HK-2 (cell line): ENCODE results near the gene RNF32.
"Not testable (repeated sequence)": the region's sequence is repeated elsewhere in the genome, so short reads cannot be mapped to it uniquely, and the experiment has no call there.

Experiments
- DNase-seq: peaks from one replicate; pipeline ENCODE4 v3.0.0-alpha.2; 2018; ENCODE audit not compliant: unreplicated experiment

RNF32 gene

GRCh38 chr7:156642306-156643045 is 1.9 kb downstream of the RNF32 start:
- DNase-seq: no peak

- DNase-seq: not testable (repeated sequence)
Measured at GRCh38 chr7:156647330-156647729, 6.8 kb downstream of the RNF32 start.

DNA sequence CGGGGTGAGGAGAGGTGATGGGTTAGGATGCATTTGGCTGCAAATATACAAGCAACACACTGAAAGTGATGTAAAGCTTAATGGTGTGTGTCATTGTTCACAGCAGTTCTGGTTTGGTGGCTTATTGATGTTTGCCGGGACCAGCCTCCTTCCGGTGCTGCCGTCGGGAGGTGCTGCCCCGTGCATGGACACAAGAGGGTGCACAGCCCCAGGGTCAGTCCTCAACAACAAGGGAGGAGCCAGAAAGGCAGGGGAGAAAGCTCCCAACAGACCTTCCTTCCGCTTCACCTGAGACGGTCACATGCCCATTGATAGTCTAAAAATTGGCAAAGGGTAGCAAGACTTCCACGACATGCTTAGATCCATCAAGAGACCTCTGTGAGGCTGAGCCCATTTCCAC is 9.5 kb downstream of the RNF32 start:
- DNase-seq: peak; percentile 20

GRCh38 chr7:156651474-156651873 is 10.9 kb downstream of the RNF32 start:
- DNase-seq: no peak

DNA sequence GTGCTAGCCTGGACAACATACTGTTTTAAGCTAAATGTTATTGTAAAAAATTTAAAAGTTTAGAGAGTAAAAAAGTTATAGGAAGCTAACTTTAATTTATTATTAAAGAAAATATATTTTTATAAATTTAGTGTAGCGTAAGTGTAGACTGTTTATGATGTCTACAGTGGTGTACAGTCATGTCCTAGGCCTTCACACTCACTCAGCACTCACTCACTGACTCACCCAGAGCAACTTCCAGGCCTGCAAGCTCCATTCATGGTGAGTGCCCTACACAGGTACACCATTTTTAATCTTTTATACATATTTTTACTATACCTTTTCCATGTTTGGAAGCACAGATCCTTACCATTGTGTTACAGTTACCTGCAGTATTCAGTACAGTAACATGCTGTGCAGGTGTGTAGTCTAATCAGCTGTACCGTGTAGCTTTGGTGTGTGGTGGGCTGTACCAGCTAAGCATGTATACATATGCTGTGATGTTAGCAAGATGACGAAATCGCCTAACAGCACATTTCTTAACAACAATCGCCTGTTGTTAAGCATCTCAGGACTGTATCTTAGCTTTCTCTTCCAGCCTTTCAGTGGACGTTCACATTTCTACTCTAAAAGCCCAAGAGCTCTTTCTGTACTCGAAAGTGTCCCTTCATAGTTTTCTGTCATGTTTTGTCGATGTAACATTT is 12.5 kb downstream of the RNF32 start:
- DNase-seq: no peak

- no peak for DNase-seq
Measured at GRCh38 chr7:156654511-156655234, 14.1 kb downstream of the RNF32 start.

DNA sequence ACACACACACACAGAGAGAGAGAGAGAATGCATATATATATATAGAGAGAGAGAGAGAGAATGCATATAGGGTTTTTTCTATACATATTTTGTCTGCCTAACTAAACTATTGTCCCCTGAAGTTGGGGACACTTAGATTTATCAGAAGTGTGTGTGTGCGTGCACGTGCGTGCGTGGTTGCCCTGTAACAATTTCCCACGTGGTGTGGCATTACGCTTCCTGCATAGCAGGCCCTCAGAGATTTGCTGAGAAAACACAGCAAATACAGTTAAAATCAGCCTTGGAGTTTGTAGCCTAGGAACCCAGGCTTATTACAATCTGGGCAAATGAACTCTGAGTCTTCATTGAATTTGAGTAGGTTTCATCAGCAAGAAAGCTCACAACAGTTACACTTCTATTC is 14.7 kb downstream of the RNF32 start:
- no peak for DNase-seq

DNA sequence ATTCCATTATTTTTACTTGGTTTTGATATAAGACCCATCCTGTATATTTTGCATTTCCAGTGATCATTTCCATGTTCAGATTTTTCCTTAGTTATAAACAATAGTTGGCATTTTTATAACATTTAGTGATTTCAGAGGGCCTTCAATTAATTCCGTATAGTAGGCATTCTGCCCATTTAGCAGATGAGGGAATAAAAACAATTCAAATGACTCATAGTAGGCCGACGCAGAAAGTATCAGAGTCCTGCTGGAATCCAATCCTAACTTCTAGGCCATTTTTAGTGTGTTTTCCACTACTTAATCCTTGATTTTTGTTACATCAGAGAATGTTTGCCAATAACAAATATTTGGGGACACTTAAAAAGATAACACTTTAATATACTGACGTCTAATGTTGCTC is 15.4 kb downstream of the RNF32 start:
- no peak for DNase-seq

GRCh38 chr7:156656598-156656997 is 16.0 kb downstream of the RNF32 start:
- DNase-seq: no peak

- DNase-seq: no peak
Measured at GRCh38 chr7:156657681-156658080, 17.1 kb downstream of the RNF32 start.

DNA sequence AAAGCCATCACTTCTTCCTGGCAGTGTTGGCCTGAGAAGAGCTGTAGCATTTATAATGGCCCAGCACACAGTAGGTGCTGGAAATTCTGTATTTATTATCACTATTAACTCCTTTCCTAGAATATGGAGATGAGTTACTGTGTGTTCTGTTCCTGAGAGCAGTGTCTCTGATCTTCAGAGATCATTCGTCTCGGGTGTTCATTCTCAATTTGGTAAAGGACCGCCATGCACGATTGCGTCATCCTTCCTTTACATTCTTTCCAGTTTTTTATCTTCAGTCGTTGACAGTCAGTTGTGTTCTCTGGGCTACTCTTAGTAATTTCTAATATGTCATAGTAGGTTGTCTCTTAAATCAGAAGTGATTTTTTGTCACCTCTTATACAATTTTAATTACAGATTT is 18.6 kb downstream of the RNF32 start:
- DNase-seq: no peak

DNA sequence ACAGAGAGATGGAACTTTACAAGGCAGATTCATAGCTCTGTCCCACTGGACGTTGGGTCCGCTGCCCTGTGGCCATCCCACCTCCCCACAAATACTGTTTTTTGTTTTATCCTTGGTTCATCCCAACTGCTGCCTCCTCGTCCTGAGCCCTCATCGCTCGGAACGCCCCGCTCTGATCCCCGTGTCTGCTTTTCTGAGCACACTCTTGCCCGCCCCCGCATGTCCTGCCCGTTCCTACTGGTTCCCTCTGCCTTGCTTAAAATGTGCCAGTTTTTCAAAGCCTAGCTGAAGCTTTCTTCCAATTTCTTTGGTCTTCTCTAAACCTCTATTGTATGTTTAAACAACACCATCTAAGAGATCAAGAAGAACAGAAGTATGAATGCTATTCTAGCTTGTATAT is 19.4 kb downstream of the RNF32 start:
- no peak for DNase-seq

GRCh38 chr7:156661637-156662036 is 21.1 kb downstream of the RNF32 start:
- no peak for DNase-seq

DNA sequence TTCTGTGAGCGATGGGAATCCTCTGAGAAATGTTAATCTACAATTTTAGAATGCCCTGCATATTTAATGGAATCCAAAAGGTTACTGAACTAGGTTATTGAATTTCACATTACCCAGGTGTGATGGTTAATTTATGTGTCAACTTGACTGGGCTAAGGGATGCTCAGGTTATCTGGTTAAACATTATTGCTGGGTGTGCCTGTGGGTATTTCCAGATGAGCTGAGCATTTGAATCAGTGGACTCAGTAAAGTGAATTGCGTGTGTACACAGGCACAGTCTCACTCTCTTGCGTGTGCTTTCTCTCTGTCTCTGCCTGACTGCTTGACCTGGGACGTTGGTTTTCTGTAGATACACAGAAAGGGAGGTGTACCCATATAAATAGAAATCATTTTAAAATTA is 21.7 kb downstream of the RNF32 start:
- no peak for DNase-seq

DNA sequence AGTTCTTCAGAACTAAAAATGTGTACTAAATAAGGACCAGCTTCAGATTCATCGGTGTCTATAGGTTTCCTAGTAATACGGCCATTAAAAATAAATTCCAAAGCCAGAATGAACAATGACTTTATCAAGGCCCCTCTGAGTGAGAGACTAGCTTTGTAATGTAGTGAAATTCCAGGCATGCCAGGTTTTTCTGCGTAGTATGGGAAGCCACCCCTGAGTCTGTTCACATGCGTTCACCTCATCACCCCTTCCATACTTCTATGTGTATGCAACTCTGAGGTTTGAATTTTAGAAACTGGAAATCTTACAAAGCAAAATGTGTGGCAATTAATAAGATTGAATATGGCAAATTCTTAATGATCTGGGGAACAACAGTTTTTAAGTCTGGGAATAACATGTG is 24.5 kb downstream of the RNF32 start:
- DNase-seq: no peak

DNA sequence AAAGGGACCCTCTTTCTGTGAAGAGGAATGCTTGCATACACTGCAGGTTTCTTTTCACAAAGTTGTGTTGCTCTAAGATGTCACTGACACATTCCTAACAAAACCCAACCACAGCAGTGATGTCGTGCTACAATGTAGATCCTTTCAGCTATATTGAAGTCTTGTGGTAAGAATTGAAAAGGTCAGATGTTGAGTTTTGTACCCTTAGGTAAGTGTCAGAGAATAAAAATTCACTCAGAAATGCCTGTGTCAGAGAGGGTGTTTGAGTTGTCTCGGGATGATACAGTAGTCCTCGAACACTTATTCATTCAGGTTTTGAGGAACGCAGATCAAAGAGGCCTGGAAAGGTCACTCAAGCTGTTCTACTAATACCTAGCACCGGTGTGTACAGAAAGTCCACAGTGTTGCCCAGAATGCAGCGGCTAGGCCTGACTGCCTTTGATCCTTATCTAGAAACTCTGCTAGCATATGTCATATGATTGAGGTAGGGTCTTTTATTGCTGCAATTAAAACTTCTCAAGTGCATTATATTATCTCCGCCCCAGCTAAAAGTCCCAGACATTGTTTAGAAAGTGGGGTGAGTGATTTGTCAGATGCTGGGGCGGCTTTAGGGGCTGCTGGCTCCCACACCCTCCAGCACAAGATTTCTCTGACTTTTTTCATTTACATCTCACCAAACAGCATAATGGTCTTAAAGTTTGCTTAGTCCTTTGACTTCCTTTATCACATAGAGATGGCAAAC is 26.0 kb downstream of the RNF32 start:
- no peak for DNase-seq

- no peak for DNase-seq
Measured at GRCh38 chr7:156667110-156667426, 26.5 kb downstream of the RNF32 start.

DNA sequence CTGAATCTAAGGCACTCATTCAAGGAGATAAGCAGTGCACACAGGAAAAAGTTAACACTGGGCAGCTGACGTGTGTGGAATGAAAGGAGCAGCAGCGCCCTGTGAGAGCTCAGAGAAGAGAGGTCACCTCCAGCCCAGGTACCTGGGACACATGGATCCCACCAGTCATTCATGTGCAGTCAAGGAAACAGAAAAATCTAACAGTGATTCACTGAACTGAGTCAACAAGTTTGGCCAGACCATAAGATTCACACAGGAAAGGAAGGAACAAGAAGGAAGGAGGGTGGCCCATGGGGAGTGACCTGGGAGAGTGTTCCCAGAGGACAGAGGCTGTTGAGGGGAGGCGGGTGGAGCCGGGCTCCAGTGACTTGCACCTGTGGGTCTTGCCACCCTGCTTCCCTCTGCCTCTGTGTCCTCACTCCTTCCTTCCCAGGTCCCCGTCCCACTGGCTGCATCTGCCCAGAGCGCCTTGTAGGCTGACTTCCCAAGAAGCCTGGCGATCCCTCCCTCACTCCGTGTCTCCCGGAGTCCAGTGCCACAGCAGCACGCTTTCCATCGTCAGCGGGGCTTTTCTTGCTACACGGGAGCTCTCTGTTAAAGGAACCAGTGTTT is 27.7 kb downstream of the RNF32 start:
- no peak for DNase-seq

DNA sequence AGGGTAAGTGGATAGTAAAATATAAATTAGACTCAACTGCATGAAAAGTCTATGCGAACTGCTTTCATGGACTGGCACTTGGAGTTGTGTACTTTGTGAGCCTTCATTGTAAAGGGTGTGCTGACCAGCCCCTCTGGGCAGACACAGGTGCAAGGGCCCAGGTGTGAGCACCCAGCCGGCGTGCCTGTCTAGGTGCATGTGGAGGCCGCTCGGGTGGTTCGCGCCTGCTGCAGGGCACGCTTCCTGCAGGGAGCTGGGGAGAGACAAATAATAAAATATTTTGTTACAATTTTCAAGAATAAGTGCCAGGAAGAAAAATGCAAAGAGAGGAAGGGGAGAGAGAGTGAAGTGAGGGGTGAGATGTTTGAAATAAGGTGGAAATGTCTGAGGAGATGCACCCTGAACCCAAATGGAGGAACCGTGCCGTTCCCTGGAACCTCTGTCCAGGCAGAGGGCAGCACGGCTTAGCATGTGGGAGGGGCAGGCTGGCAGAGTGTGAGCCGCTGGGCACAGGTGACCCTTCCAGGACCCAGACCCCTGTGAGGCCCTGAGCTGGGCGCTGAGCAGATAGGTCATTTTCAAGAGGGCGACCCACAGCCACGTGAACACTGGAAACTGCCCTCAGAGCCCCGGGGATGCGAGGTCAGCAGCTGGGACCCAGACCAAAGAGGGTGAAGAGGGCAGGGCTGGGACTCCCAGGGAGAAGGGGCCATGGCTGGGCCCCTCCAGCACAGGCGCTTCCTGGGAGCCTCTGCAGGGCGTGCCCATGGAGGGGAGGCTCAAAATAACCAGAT is 28.7 kb downstream of the RNF32 start:
- DNase-seq: no peak

DNA sequence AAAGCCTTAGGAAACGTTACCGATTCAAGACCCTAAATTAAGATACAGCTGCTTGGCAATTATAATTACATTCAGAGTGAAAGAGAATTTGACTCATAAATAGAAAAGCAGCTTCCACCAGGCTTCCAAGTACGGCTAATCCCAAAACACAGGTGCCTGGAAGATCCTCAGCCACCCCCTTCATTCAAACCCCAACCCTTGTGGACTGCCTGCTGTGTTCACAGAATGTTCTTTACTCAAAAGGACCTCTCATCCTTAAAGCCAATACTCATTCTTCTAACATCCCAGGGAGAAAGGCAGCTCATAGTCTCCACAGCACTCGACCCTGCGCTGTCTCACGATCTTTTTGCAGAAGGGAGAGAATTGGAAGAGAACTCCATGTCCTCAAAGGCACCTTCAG is 32.9 kb downstream of the RNF32 start:
- no peak for DNase-seq

GRCh38 chr7:156673902-156674301 is 33.3 kb downstream of the RNF32 start:
- no peak for DNase-seq
